Fibroblast of skin of right quadriceps (primary cell): Measurements from ENCODE around the gene HEPN1.
A peak's percentile ranks its signal among the peaks of the same experiment; 100 is the strongest.

Experiments
- DNase-seq: peaks from one replicate; pipeline ENCODE4 v3.0.0-alpha.2; 2013

Gene HEPN1

DNA sequence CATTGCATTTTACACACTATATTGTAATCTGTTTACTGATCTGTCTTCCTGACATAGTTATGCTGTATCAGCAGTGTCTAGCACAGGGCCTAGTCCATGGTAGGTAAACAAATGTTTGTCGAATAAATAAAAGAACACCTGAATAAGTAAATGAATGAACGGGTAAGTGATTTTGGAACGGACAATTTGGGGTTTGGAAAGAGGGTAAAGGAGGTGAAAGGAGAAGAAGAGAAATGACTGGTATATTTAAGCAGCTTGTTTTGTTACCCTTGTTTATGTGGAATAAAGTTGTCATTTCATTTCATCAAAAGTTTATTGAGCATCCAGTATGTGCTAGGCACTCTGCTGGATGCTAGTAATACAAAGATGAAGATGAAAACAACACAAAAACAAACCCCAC, at the start of gene HEPN1:
Gene HEPN1 (plus strand): TSS at position 301 of the 400 bp plus-strand sequence.
- DNase-seq, result no peak

DNA sequence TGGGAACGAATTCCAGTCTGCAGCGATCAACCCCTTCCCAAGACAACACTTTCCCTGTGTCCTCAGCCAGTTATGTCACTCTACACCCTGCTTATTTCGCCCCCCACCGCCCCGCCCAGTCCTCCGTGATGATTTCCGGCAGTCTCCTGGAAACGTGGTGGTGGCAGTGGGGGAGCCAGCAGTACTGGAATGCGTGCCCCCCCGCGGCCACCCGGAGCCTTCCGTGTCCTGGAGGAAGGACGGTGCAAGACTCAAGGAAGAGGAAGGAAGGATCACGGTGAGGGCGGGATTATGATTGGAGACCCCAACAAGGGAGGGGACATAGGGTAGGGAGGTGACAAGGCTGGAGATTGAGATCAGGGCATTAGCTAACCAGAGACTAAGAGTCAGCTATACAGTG, 49.7 kb upstream of the HEPN1 start:
- DNase-seq, result no peak

DNA sequence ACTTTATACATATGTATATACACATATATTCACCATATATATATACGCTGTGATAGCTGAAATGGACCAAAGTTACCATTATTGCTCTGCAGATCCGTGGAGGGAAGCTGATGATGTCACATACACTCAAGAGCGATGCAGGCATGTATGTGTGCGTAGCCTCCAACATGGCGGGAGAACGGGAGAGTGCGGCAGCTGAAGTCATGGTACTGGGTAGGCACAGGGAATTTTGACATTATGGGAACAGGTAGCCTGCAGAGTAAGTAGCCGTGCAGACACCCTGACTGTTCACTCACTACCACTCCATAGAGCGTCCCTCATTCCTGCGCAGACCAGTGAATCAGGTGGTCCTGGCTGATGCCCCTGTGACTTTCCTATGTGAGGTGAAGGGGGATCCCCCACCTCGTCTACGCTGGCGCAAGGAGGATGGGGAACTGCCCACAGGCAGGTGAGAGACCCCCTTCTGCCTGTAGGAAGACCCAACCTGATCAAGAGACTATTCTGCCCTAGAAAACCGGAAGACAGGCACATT, 49.1 kb upstream of the HEPN1 start:
- DNase-seq, result no peak

DNA sequence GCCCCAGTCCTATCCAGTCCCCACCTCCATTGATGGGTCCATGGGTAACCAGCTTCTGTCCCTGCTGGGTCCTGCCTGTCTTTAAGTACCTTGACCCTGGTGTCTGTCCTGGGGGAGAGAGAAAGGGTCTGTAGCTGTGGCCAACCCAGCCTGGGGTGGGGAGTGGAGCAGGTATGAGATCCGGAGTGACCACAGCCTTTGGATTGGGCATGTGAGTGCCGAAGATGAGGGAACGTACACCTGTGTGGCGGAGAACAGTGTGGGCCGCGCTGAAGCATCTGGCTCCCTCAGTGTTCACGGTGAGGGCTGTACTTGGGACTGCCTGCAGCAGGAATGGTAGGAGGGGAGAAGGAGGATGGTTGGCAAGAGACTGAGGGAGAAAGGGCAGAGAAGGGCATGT, 48.6 kb upstream of the HEPN1 start:
- DNase-seq, result no peak

DNA sequence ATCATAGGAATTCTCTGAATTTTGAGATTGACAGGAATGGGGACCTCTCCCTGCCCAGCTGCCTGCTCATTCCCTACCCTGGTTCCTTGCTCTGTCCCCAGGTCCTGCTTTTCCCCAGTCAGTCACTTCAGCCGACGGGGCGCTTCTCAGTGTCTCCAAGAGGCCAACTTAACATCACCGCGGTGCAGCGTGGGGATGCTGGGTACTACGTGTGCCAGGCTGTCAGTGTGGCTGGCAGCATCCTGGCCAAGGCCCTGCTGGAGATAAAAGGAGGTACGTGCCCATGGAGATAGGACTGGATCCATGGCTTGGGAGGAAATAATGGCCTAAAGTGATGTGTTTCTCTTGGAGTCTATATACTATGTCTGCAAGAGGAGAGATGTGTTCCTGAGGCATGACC, 46.8 kb upstream of the HEPN1 start:
- no peak for DNase-seq

DNA sequence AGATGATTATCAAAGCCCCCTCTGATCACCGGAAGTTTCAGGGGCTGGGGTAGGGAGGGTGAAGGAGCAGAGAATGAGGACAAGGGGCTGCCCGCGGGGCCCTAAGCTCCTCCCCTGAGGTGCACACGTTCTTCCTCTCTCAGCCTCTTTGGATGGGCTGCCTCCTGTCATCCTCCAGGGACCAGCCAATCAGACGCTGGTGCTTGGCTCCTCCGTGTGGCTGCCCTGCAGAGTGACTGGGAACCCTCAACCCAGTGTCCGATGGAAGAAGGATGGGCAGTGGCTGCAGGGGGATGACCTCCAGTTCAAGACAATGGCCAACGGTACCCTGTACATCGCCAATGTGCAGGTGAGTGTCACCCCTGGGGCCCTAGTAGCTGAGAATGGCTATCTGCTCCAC, 46.3 kb upstream of the HEPN1 start:
- no peak for DNase-seq

DNA sequence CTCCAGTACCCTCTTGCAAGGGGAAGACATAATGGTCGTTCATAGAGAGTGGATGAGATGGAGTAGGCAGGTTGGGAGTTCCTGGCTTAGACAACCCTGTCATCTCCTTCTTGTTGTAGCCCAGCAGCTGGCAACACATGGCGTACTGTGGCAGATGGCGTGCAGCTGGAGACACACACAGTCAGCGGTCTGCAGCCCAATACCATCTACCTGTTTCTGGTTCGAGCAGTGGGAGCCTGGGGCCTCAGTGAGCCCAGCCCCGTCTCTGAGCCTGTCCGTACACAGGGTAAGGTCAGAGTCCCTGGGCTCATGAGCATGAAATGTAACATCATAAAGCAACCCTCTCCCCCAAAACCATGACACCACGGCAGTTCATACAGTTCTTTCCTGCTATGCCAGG, 45.1 kb upstream of the HEPN1 start:
- DNase-seq, result no peak

DNA sequence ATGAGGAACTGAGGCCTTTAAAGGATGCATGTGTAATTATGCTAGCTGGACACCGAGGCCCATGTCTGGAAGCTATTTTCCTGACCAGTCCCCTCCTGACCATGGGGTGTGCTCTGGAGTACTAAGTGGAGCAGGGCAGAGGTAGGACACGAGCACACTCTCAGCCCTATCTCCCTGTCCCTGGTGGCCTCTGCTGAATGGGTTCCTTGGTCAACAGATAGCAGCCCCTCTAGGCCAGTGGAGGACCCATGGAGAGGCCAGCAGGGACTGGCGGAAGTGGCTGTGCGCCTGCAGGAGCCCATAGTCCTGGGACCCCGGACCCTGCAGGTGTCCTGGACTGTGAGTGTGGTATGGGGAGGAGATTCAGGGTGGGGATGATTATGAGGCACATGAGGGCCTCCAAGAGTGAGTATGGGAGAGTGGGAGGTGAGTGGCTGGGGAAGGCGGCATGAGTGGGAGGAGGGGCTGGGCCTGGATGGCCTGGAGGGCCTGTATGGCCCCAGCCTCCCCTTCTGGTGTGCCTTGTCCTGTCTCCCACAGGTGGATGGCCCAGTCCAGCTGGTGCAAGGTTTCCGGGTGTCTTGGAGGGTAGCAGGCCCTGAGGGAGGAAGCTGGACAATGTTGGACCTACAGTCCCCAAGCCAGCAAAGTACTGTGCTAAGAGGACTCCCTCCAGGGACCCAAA, 44.3 kb upstream of the HEPN1 start:
- no peak for DNase-seq

DNA sequence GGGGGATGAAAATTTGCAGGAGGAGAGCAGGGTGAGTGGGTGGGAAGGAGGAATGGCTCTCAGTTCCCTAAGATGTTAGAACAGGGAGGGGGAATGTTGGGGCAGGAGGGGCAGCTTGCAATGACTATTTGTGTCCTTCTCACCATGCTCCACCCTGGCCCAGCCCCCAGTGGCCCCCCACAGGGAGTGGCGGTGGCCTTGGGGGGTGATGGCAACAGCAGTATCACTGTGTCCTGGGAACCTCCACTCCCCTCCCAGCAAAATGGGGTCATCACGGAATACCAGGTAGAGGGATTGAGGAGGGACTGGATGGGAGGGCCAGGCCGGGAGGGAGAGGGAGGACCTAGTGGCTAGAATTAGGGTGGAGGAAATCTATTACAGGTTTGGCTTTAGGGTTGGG, 43.6 kb upstream of the HEPN1 start:
- DNase-seq, result no peak

DNA sequence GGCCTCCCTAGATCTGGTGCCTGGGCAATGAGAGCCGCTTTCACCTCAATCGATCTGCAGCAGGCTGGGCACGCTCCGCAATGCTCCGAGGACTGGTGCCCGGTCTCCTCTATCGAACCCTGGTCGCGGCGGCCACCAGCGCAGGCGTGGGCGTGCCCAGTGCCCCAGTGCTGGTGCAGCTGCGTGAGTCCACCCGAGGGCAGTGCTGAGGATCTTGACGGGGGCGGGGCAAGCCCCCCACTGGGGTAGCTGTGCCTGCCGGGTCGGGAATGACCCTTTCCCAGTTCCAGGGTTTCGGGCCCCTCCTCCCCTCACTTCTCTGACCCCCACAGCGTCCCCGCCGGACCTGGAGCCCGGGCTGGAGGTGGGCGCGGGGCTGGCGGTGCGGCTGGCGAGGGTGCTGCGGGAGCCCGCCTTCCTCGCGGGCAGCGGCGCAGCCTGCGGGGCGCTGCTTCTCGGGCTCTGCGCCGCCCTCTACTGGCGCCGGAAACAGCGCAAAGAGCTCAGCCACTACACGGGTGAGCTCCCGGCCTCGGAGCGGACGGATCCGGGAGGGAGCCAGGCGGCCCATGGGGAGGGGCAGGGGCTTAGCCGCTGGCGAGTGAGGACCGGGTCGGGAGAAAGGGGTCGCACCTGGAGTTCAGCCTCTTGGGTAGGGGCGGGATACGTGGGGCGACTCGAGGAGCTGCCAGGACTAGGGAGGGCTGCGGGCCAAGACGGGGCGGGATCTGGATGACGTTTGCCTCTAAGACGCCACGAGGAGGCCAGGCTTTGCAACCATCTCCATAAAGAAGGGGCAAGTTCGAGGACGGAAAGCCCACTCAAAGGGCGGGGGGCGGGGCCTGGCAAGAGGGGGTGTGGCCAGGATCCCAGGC, 42.9 kb upstream of the HEPN1 start:
- peak; percentile 95 for DNase-seq

DNA sequence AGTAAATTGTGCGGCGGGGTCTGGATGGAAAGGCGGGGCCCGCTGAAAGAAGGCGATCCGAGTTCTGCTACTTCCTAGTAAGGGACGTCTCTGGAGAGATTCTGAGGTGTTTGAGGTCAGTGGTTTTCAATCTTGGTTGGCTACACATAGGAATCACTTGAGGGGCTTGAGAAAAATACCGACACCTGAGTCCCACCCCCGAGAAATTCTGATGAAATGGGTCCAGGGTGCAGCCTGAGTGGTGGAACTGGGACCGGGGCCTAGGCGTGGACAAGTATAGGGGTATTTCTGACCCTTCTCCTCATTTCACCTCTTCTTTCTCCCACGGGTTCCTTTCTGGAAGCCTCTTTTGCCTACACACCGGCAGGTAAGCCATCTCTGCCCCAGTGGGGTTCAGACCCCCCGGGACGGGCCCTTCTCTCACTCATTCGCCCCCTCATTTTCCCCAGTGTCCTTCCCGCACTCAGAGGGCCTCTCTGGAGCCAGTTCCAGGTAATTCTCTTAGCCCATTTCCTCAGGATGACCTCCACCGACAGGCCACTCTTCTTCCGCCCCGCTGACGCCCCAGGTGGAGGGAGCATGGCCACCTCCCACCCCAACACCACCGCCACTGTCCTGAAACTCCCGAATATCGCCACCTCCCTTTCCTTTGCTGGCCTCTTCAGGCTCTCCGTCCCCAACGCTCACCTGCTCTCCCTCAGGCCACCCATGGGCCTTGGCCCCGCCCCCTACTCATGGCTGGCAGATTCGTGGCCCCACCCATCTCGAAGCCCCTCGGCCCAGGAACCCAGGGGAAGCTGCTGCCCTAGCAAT, 42.0 kb upstream of the HEPN1 start:
- no peak for DNase-seq

DNA sequence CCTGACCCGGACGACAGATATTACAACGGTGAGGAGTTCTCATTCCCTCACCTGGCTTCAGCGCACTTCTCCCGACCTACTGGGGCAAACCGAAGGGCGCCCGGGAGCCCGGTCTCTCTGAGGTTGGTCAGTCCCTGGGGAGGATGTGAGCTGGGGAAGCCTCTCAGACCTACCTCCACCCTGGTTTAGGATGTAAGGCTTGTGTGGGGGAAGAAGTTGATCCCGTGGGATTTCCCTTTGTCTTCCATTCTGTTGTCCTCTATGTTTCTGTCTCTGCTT, 41.5 kb upstream of the HEPN1 start:
- DNase-seq, result no peak

DNA sequence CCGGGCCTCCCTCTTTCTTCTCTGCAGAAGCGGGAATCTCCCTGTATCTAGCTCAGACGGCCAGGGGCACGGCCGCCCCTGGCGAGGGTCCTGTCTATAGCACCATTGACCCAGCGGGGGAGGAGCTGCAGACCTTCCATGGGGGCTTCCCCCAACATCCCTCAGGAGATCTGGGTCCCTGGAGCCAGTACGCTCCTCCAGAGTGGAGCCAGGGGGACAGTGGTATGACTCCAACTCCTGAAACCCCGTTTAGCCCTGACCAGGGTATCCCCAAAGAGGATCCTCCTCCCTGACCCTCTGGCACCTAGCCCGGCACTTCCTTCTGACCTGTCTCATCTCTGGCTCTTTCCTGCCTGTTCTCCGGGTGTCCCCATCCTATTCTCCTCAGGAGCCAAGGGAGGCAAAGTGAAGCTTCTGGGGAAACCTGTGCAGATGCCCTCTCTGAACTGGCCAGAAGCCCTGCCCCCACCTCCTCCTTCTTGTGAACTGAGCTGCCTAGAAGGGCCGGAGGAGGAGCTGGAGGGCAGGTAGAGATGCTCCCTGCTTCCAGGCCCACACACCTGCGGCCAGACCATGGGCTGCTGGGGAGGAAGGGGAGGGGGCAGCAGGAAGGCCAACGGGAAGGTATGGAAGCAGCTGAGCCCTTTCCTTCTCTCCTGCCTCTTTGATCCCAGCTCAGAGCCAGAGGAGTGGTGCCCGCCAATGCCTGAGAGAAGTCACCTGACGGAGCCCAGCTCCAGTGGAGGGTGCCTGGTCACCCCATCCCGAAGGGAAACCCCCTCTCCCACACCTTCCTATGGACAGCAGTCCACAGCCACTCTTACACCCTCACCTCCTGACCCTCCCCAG, 40.9 kb upstream of the HEPN1 start:
- DNase-seq, result no peak

DNA sequence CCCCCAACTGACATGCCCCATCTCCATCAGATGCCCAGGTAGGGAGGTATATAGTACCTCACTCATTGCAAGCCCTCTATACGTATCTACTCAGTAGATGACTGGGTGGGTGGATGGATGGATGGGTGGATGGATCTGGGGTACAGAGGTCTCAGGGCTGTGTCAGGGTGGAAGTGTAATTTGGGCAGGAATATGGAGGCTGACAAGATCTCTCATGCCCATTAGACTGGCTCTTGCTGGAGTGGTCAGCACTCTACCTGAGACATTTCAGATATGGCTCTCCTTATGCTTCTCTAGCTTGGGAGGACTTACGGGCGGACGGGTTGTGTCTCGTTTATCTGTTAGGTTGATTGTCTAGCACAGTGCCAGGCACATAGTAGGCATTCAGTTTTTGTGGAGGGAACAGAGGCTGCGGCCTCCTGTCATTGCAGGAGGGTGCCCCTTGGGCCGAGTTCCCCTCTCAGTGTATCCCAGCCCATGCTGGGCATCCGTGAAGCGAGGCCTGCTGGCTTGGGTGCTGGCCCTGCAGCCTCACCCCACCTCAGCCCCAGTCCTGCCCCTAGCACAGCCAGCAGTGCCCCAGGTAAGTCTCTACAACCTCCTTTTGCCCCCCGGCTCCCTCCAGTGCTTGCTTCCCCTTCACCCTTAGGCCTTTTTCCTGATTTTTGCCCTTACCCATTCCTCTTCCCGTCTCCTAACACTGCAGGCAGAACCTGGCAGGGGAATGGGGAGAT, 40.1 kb upstream of the HEPN1 start:
- DNase-seq, result no peak

DNA sequence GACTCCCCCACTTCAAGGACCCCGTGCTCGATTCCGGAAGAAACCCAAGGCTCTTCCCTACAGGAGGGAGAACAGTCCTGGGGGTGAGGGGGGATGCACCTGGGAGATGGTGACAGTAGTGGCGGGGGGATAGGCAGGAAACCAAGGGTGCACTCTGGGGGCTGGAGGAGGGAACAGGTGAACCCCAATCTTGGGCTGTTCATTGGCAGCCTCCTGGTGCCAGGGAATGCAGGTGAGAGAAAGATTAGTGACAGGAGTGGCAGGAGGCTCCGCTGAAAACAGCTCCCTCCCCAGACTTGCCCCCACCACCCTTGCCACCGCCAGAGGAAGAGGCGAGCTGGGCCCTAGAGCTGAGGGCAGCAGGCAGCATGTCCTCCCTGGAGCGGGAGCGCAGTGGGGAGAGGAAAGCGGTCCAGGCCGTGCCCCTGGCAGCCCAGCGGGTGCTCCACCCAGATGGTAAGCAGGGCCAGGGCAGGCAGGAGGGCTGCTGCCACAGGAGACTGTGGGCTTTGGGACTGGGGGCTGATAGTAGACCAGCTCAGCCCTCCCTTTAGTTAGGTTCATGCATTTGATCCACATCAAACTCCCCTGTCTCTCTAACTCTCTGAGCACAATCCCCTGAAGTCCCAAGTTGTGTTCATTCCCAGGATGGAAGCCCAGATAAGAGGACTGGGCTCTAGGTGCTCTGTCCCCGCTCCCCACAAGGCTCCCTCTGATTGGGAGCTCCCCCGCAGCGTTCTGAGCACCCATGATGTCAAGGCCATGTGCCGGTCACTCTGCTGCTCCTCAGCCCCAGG, 39.4 kb upstream of the HEPN1 start:
- no peak for DNase-seq

DNA sequence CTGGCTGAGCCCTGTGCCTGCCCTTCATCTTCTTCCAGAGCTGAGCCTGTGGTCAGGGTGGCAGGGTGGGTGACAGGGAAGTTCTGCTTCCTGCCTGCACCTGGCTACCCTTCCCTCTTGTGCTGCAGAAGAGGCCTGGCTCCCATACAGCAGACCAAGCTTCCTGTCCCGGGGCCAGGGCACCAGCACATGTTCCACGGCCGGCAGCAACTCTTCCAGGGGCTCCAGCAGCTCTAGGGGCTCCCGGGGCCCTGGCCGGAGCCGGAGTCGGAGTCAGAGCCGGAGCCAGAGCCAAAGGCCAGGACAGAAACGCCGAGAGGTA, 38.8 kb upstream of the HEPN1 start:
- DNase-seq, result no peak

DNA sequence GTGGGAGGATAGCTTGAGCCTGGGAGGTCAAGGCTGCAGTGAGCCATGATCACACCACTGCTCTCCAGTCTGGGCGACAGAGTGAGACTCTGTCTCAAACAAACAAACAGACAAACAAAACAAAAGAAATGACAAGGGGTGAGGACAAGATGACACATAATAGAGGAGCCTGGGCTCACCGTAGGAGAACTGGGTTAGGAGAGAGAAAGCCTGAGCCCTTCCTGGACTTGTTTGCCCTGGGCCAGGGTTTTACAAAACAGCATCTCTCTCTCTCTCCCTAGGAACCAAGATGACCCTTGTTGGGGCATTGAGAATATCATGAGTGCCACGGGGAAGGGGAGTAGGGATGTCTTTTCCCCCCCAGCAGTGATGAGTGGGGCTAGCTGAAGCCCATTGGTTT, 38.1 kb upstream of the HEPN1 start:
- no peak for DNase-seq

DNA sequence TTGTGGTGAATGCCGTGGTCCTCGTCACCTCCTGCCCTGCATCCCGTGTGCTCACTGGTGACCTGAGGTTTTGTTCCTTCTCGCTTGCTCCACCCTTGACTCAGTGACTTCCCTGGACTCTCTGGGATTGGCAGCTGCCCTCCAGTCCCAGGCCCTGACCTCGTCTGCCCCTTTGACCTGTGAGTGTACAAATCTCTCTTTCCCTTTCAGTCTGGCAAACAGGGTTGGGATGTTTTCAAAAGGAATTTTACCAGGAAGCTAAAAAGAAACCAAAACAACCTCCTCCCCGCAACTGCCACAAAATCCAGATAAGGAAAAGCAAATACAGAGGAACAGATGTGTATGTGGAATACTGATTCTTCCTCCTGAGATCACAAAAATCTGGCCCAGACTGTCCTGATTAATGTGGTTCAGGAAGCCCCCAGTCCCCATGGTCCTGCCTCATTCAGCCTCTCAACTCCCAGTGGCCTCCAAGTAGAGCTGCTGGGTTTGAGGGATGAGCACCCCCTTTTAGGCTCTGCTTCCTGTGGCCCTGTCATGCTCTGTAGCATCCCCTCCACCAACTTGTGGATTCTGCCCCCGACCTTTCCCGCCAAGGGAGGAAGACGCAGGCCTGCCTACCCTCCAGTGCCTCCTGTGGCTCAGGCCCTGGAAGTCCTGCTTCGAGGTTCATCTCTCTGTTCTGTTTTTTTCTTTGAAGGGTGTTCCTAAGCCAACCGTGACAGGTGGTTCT, 36.5 kb upstream of the HEPN1 start:
- no peak for DNase-seq

DNA sequence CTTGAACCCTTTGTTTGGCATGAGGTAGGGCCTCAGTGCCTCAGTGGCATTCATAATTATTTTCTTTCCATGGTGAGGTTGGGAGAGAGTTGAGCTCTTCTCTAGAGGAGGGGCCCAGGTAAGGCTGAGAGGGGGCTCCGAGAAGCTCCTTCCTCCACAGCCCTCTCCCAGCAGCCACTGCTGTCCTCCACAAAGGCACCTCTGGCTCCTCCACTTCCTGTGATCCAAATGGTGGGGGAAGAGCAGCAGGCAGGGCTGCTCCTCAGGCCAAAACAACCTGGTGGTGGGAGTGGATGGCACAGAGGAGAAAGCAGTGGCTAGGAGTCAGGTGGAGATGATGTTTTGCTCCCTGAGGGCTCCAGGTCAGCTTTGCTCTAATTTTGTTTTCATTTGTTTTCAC, 34.7 kb upstream of the HEPN1 start:
- DNase-seq, result no peak

DNA sequence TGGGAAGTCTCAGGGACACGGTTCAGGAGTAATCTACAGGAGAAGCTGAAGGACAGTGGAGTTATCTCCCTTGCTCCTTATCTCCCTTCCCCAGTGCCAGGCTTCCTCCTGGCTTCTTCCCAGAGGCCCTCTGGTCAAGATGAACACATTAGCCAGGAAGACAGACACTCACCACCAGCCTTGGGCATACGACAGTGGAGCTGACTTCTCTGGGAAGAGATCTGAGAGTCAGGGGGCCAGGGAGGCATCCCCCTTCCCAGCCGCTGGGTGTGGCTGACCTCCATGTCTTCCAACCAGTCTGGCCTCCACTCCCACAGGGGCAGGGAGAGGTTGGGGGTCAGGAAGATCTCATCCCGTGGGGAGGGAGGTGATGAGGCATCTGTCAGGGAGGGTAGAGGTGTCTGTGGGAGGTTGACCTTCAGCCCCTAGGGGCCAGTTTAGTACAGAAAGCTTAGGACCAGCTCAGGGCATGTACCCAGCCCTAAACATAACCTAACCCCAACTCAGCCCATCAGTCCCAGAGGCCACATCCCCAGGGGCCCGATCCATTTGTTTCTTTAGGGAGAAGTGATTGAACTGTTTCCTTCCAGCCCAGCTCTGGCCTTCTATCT, 34.1 kb upstream of the HEPN1 start:
- no peak for DNase-seq
